ENCODE data around the gene MYH15. TPM values are rescaled to one million over a fixed set of nuclear protein-coding genes. Genes with fewer than 3 reads are reported as not detected.

MYH15 gene
- total RNA-seq, 1 experiment from 2014 or later, result 1.2 TPM

- H3K4me1 ChIP-seq (ENCODE audit: control insufficient read depth, insufficient read depth, low read length), result no peaks in the 10 kb centered on the region
- H3K4me3 ChIP-seq (ENCODE audit: low read depth in 2 of 2, low read length in 2 of 2), result no peak overlapping the region
- in situ Hi-C loops (cut with HindIII; ENCODE audit: low pct_unique_long_range_greater_than_20kb, low sequenced_read_pairs), result no loop called here
- intact Hi-C loops (cut with micrococcal nuclease; ENCODE audit: unreplicated experiment), result no loop called here
- BruUV-seq (replicated peaks), result no TSS peak
- ATAC-seq, result no peak
- TF ChIP-seq, protein P1, sequence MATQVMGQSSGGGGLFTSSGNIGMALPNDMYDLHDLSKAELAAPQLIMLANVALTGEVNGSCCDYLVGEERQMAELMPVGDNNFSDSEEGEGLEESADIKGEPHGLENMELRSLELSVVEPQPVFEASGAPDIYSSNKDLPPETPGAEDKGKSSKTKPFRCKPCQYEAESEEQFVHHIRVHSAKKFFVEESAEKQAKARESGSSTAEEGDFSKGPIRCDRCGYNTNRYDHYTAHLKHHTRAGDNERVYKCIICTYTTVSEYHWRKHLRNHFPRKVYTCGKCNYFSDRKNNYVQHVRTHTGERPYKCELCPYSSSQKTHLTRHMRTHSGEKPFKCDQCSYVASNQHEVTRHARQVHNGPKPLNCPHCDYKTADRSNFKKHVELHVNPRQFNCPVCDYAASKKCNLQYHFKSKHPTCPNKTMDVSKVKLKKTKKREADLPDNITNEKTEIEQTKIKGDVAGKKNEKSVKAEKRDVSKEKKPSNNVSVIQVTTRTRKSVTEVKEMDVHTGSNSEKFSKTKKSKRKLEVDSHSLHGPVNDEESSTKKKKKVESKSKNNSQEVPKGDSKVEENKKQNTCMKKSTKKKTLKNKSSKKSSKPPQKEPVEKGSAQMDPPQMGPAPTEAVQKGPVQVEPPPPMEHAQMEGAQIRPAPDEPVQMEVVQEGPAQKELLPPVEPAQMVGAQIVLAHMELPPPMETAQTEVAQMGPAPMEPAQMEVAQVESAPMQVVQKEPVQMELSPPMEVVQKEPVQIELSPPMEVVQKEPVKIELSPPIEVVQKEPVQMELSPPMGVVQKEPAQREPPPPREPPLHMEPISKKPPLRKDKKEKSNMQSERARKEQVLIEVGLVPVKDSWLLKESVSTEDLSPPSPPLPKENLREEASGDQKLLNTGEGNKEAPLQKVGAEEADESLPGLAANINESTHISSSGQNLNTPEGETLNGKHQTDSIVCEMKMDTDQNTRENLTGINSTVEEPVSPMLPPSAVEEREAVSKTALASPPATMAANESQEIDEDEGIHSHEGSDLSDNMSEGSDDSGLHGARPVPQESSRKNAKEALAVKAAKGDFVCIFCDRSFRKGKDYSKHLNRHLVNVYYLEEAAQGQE (IDR thresholded peaks at IDR 0.05; ENCODE audit: insufficient read depth in 1 of 2, low read depth in 2 of 2, low read length in 1 of 2), result no peak
- TF ChIP-seq TCF7L2 (IDR thresholded peaks at IDR 0.05; ENCODE audit: low read depth, low read length) (no peak), POLR2AphosphoS5 (IDR thresholded peaks at IDR 0.05; ENCODE audit: low read depth, low read length) (no peak), SIN3A (IDR thresholded peaks at IDR 0.05; ENCODE audit: borderline replicate concordance, insufficient read depth, low read depth, low read length) (no peak), CTCF (IDR thresholded peaks at IDR 0.05) (no peak)
- no peaks in the 10 kb centered on the region for H3K9me3 ChIP-seq (ENCODE audit: control insufficient read depth, insufficient read depth, low read depth, low read length)
- no peaks in the 10 kb centered on the region for H3K27me3 ChIP-seq (ENCODE audit: control insufficient read depth, insufficient read depth, low read length)
- ChIA-PET POLR2A (no interaction called here), CTCF (interaction anchor here (0.6 kb wide), 1 partner anchor 43 kb away, joined by 6 read pairs; no protein-coding TSS in a partner anchor)
- DNase-seq (ENCODE audit: low read depth, low spot score), result no peak
- H3K36me3 ChIP-seq (ENCODE audit: control insufficient read depth, insufficient read depth, low read length), result no peaks in the 10 kb centered on the region
- no peak overlapping the region for H3K27ac ChIP-seq (ENCODE audit: low read length)
These were observed 168.5 kb downstream of the MYH15 start for GRCh38 chr3:108341911-108342310.

DNA sequence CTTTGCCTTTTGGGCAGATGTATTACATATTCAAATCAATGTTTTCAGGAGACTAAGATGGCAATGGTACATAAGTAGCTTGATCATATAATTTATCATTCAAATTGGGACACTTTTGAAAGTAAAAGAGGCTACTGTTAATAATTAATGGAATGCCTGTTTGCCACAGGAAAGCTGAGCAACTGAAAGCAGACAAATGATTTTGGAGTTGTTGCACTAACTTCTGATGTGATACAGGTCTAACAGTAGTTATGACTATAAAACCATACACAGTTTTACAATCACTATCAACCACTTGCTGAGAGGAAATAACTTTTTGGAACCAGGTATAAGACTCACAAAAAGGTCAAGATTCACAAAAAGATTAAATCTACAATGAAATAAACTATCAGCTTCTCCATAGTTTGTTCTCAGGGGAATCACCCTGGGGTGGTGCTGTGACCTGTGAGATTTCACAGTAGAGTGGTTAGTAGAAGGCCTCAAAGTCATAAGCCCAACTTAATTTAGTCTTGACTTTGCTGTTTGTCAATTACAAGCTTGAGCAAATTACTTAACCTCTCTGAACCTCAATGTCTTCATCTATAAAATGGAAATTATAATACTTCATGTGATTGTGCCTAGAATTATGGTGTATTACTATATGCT, 171.4 kb downstream of the MYH15 start:
- no TSS peak for BruUV-seq (replicated peaks)

More for the DNA sequence above, 171.4 kb downstream of the MYH15 start:
- TF ChIP-seq POLR2AphosphoS5 (IDR thresholded peaks at IDR 0.05; ENCODE audit: low read depth, low read length) (no peak), SIN3A (IDR thresholded peaks at IDR 0.05; ENCODE audit: borderline replicate concordance, insufficient read depth, low read depth, low read length) (no peak), TCF7L2 (IDR thresholded peaks at IDR 0.05; ENCODE audit: low read depth, low read length) (no peak), CTCF (IDR thresholded peaks at IDR 0.05) (no peak)
- TF ChIP-seq, protein P1 (IDR thresholded peaks at IDR 0.05; ENCODE audit: insufficient read depth in 1 of 2, low read depth in 2 of 2, low read length in 1 of 2), result no peak
- DNase-seq (ENCODE audit: low read depth, low spot score) (no peak), ATAC-seq (no peak)
- no peak overlapping the region for H3K4me3 ChIP-seq (ENCODE audit: low read depth in 2 of 2, low read length in 2 of 2)
- no peaks in the 10 kb centered on the region for H3K36me3 ChIP-seq (ENCODE audit: control insufficient read depth, insufficient read depth, low read length)
- ChIA-PET POLR2A (no interaction called here), CTCF (no interaction called here)
- no peaks in the 10 kb centered on the region for H3K9me3 ChIP-seq (ENCODE audit: control insufficient read depth, insufficient read depth, low read depth, low read length)
- no peaks in the 10 kb centered on the region for H3K27me3 ChIP-seq (ENCODE audit: control insufficient read depth, insufficient read depth, low read length)
- in situ Hi-C loops (cut with HindIII; ENCODE audit: low pct_unique_long_range_greater_than_20kb, low sequenced_read_pairs), result no loop called here
- intact Hi-C loops (cut with micrococcal nuclease; ENCODE audit: unreplicated experiment), result no loop called here
- no peaks in the 10 kb centered on the region for H3K4me1 ChIP-seq (ENCODE audit: control insufficient read depth, insufficient read depth, low read length)
- no peak overlapping the region for H3K27ac ChIP-seq (ENCODE audit: low read length)
